HepG2 (cell line): ENCODE data around the gene CACNA1H. TPM values are rescaled to one million over a fixed set of nuclear protein-coding genes. Genes with fewer than 3 reads are reported as not detected.
"Not testable (repeated sequence)": the region's sequence is repeated elsewhere in the genome, so short reads cannot be mapped to it uniquely, and the experiment has no call there.

Experiments
- ATAC-seq: fragments of 200-7000 bp; cut with Tn5 transposase; 3 replicates; pipeline ENCODE4 v1.9.1; 2020; ENCODE audit warnings: mild to moderate bottlenecking, moderate library complexity
- BruUV-seq: library from RNA; stranded (reverse); fragments of 400-500 nt; replicated peaks from 2 replicates; lab custom pipeline; 2021; lab: Mats Ljungman, UMichigan
- CTCF ChIA-PET: fragments of 300-600 bp; formaldehyde crosslinking; extraction: SDS; loops from one replicate; lab custom pipeline; 2021; ENCODE audit warnings: low total read pairs, inconsistent platforms, low intra/inter-chr PET ratio; lab: Yijun Ruan, JAX
- POLR2A ChIA-PET: fragments of 350-600 bp; sonication (Branson Sonifier 250); formaldehyde crosslinking; loops from one replicate; lab custom pipeline; 2020; ENCODE audit warnings: antibody characterized with exemption, inconsistent platforms; lab: Yijun Ruan, JAX
- DNase-seq: peaks from one replicate; pipeline ENCODE4 v3.0.0-alpha.2; 2015; ENCODE audit warnings: low spot score
- FAIRE-seq: peaks from 3 replicates; lab custom pipeline; 2011; peaks lifted over from hg19 to GRCh38; lab: Jason Lieb, UNC
- H2AFZ ChIP-seq: one replicate; pipeline ENCODE4 v1.6.1; 2011; ENCODE audit warnings: low read length, inconsistent platforms
- H3K27ac ChIP-seq: fragments of 300-600 bp; 3 replicates; pipeline ENCODE4 v1.8.0; 2011; ENCODE audit warnings: mixed run types, mild to moderate bottlenecking, mixed read lengths, low read length, inconsistent platforms; ENCODE audit not compliant: insufficient read depth; ENCODE audit errors: extremely low read length
- H3K27me3 ChIP-seq, 2 experiments: fragments of 200-600 bp in 1 of 2; 2 replicates in 1 of 2; 3 replicates in 1 of 2; pipeline versions ENCODE4 v1.6.0 to v1.8.0; 2011; ENCODE audit warnings: low read length in 2 of 2, mild to moderate bottlenecking in 2 of 2, moderate library complexity in 2 of 2, inconsistent platforms in 1 of 2; ENCODE audit not compliant: insufficient read depth in 2 of 2, control insufficient read depth in 1 of 2
- H3K36me3 ChIP-seq, 2 experiments: fragments of 200-600 bp in 1 of 2; replicated peaks in 1 of 2; 2 replicates in 1 of 2; 3 replicates in 1 of 2; pipeline versions ENCODE4 v1.5.1 to v1.8.0; 2011; ENCODE audit warnings: low read length in 2 of 2, inconsistent platforms in 1 of 2; ENCODE audit not compliant: insufficient read depth in 2 of 2, control insufficient read depth in 1 of 2
- H3K4me1 ChIP-seq: 2 replicates; pipeline ENCODE4 v1.5.1; 2012; ENCODE audit warnings: low read length, inconsistent platforms; ENCODE audit not compliant: insufficient read depth
- H3K4me2 ChIP-seq: 2 replicates; pipeline ENCODE4 v1.6.0; 2011; ENCODE audit warnings: low read depth, low read length, inconsistent platforms
- H3K4me3 ChIP-seq, 3 experiments: fragments of 200-600 bp in 1 of 3; sonication (generic), shearing (Covaris generic) in 1 of 3; replicated peaks in 1 of 3; 2 replicates each; pipeline ENCODE4 v1.5.1; 2011 to 2016; ENCODE audit warnings: low read length in 3 of 3, inconsistent platforms in 2 of 3, low read depth in 2 of 3, mild to moderate bottlenecking in 2 of 3, control low read depth in 1 of 3, mixed read lengths in 1 of 3; ENCODE audit not compliant: insufficient read depth in 1 of 3
- H3K79me2 ChIP-seq: one replicate; pipeline ENCODE4 v1.6.1; 2011; ENCODE audit warnings: low read length, inconsistent platforms; ENCODE audit not compliant: insufficient read depth
- H3K9ac ChIP-seq: 2 replicates; pipeline ENCODE4 v1.6.0; 2011; ENCODE audit warnings: mild to moderate bottlenecking, low read depth, low read length, inconsistent platforms; ENCODE audit not compliant: insufficient read depth
- H3K9me3 ChIP-seq: 2 replicates; pipeline ENCODE4 v1.5.1; 2012; ENCODE audit warnings: mild to moderate bottlenecking, low read length
- H4K20me1 ChIP-seq: 2 replicates; pipeline ENCODE4 v1.6.0; 2011; ENCODE audit warnings: inconsistent platforms, mild to moderate bottlenecking, low read length, moderate library complexity; ENCODE audit not compliant: insufficient read depth
- ATM ChIP-seq: fragments of 450-650 bp; IDR thresholded peaks from 2 replicates; pipeline ENCODE4 v1.7.1; 2017; ENCODE audit warnings: mild to moderate bottlenecking, borderline replicate concordance
- E2F5 ChIP-seq: sonication (generic); formaldehyde crosslinking; conservative IDR thresholded peaks from 2 replicates; pipeline ENCODE4 v1.4.0; 2020; ENCODE audit warnings: missing genetic modification reagents
- HNRNPUL1 ChIP-seq: fragments of 200-400 bp; formaldehyde crosslinking; IDR thresholded peaks from 2 replicates; pipeline ENCODE4 v1.6.1; 2017; ENCODE audit warnings: low read depth, mild to moderate bottlenecking, low read length, moderate library complexity
- MNT ChIP-seq: fragments of 450-650 bp; IDR thresholded peaks from 2 replicates; pipeline ENCODE4 v1.6.1; 2016
- TOPORS ChIP-seq: sonication (generic); formaldehyde crosslinking; IDR thresholded peaks from 2 replicates; pipeline ENCODE4 v1.8.0; 2023; ENCODE audit warnings: mild to moderate bottlenecking, missing genetic modification reagents
- ZFX ChIP-seq: sonication (generic); formaldehyde crosslinking; IDR thresholded peaks from 2 replicates; pipeline ENCODE4 v1.4.0; 2020; ENCODE audit warnings: mild to moderate bottlenecking, low read depth, missing genetic modification reagents, moderate library complexity
- ZNF468 ChIP-seq: sonication (generic); formaldehyde crosslinking; IDR thresholded peaks from 2 replicates; pipeline ENCODE4 v1.8.0; 2022; ENCODE audit warnings: mild to moderate bottlenecking, moderate library complexity, missing genetic modification reagents
- WGBS: methylation state at CpG from one replicate; pipeline ENCODE4 v1.1.6; 2017; ENCODE audit warnings: low lambda C conversion rate; 5-methylcytosine and 5-hydroxymethylcytosine counted together
- in situ Hi-C: cut with HindIII; loops from 2 replicates; pipeline ENCODE4 v1.10.0; 2017; ENCODE audit warnings: low pct_unique_long_range_greater_than_20kb; ENCODE audit not compliant: extremely low pct_ligation_motif_present
- intact Hi-C: fragments of 100-400 bp; cut with micrococcal nuclease; formaldehyde crosslinking; loops from one replicate; pipeline ENCODE4 v1.10.0; 2022; ENCODE audit not compliant: unreplicated experiment
- polyA plus RNA-seq, 8 experiments: library from polyadenylated mRNA; depleted of rRNA in 3 of 8; stranded (reverse) in 7 of 8; unstranded in 1 of 8; fragments of >200 nt; fragmentation: Illumina TruSeq in 4 of 8; extraction: Trizol in 4 of 8; gene quantifications; 2 replicates each; pipeline versions ENCODE4 v1.2.1 to v1.2.3, GENCODE V29; 2011 to 2016; ENCODE audit warnings: low read depth in 4 of 8, missing spikeins in 1 of 8, mixed read lengths in 1 of 8; ENCODE audit not compliant: insufficient read depth in 1 of 8
- total RNA-seq, 5 experiments: library from RNA; depleted of rRNA; stranded (reverse); fragments of >200 nt; fragmentation: Illumina TruSeq; extraction: Trizol; gene quantifications; 2 replicates each; pipeline ENCODE4 v1.2.3, GENCODE V29; 2016; ENCODE audit warnings: low read depth in 1 of 5

CACNA1H gene
- total and polyA plus RNA-seq, 2 of the 13 experiments (the other 11 are each of a cell fraction or from before 2014, with no cell fraction given): 0.40 to 1.8 TPM

GRCh38 chr16:1232049-1232748 is 79.3 kb downstream of the CACNA1H start:
- H3K27me3 ChIP-seq, H3K9ac ChIP-seq, POLR2A ChIA-PET, H3K4me2 ChIP-seq, in situ Hi-C loops, H3K4me3 ChIP-seq, CTCF ChIA-PET, H3K27ac ChIP-seq, intact Hi-C loops, BruUV-seq, H2AFZ ChIP-seq, H4K20me1 ChIP-seq, FAIRE-seq, H3K79me2 ChIP-seq, H3K9me3 ChIP-seq, H3K36me3 ChIP-seq, DNase-seq, H3K4me1 ChIP-seq: not testable (repeated sequence)
- no CpG with 5 or more reads among the region's 47 CpGs for WGBS
- peak; percentile 82 for ATAC-seq

- H3K4me1 ChIP-seq, H3K27ac ChIP-seq, H3K4me2 ChIP-seq, CTCF ChIA-PET, in situ Hi-C loops, H3K79me2 ChIP-seq, FAIRE-seq, H3K9me3 ChIP-seq, H4K20me1 ChIP-seq, intact Hi-C loops, H3K4me3 ChIP-seq, DNase-seq, H3K36me3 ChIP-seq, BruUV-seq, H2AFZ ChIP-seq, H3K27me3 ChIP-seq, H3K9ac ChIP-seq, POLR2A ChIA-PET: not testable (repeated sequence)
- peak; percentile 22 for ATAC-seq
- WGBS: no CpG with 5 or more reads among the region's 29 CpGs
Measured at GRCh38 chr16:1236659-1237058, 83.8 kb downstream of the CACNA1H start.

- in situ Hi-C loops: no loop called here
- H3K79me2 ChIP-seq: no peaks in the 10 kb centered on the region
Measured at GRCh38 chr16:1237990-1238389, 85.1 kb downstream of the CACNA1H start.

More at GRCh38 chr16:1237990-1238389, 85.1 kb downstream of the CACNA1H start:
- Histone ChIP-seq H3K27me3 (peaks cover 3 to 5% of the 10 kb centered on the region in 2 experiments; a peak in 2 of 5 replicates), H3K4me1 (no peaks in the 10 kb centered on the region), H3K9me3 (no peaks in the 10 kb centered on the region), H3K36me3 (no peaks in the 10 kb centered on the region), H3K27ac (no peak overlapping the region), H2AFZ (no peak overlapping the region), H4K20me1 (no peaks in the 10 kb centered on the region), H3K9ac (no peak overlapping the region), H3K4me3 (no peak overlapping the region), H3K4me2 (no peak overlapping the region)
- ChIA-PET POLR2A (no interaction called here), CTCF (no interaction called here)
- 47% methylated on average over 9 of the region's 9 CpGs for WGBS
- no peak for FAIRE-seq
- BruUV-seq: no TSS peak
- DNase-seq: no peak
- intact Hi-C loops: no loop called here
- no peak for TF ChIP-seq E2F5 (CRISPR knock-in tag)
- TF ChIP-seq TOPORS (CRISPR knock-in tag): no peak
- TF ChIP-seq MNT: peak; percentile 93
- no peak for TF ChIP-seq ZFX (CRISPR knock-in tag)
- no peak for TF ChIP-seq HNRNPUL1
- no peak for TF ChIP-seq ZNF468 (CRISPR knock-in tag)
- TF ChIP-seq ATM: no peak
- no peak for ATAC-seq
